GM19438 (cell line): ENCODE results near the gene CBX8.

ENCODE experiments used
- ATAC-seq: cut with Tn5 transposase; IDR thresholded peaks from one replicate; pipeline ENCODE4 v1.9.1; 2021; ENCODE audit warnings: low read depth; ENCODE audit not compliant: unreplicated experiment

CBX8 gene

DNA sequence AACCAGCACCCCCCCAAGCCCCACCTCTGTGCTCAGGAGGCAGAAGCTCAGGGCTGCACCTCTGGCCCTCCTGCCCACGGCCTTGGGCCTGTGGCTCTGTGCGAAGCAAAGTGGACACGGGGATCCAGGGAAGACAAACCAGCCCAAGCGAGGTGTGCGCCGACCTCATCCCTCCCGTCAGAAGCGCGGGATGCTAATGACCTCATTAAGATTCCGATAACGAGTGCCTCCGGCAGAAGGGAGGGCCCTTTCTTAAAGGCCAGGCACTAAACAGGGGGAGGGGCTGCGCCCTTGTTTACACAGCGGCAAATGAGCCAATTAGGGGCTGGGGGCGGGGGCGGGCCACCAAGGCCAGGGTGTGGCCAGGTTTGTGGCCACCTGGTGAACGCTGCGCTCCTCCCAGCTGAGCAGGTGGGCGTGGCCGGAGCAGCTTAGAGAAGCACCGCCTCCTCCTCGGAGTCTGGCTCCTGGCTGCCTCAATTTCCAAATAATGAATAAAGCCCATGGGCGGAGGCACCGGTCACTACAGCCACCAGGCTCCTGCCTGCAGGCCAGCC, 39.2 kb upstream of the CBX8 start:
- ATAC-seq, result no peak

GRCh38 chr17:79835470-79835899, 38.6 kb upstream of the CBX8 start:
- ATAC-seq, result no peak

DNA sequence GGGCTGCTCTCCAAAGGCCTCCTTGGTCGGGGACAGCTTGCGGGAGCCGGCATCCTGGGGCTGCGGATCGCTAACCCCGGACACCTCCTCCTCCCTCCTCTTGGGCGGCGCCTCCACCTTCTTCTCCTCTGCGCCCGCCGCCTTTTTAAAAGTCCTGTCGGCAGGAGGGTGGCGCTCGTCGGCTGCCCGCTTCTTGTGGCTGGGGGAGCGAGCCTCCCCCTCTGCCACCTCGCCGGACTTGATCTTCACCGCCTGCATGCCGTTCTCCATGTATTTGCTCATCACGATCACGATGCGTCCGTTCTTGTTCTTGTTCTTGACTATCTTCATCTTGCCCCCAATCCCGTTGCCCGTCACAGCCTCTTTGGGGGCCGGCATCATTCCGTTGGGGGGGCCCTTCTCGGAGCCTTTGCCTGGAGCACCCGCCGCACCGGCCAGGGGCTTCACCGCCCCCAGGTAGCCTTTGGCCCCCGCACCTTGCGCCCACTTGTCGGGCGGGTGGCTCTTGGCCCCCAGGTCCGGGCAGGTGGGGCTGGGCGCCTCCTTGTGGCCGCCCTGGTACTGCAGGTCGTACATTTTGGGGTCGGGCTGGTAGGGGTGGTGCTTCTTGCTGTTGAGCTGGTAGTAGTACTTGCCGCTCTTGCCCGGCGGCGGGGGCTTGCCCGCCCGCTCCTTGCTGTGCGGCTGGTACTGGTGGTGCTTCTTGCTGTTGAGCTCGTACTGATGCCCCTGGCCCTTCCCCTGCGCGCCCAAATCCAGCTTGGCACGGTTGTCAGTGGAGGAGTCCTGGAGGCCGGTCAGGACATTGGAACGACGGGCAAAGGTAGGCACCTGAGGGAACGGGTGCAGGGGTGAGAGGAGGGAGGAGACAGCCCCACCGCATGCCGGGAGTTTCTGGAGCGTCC, 37.9 kb upstream of the CBX8 start:
- ATAC-seq, result no peak

GRCh38 chr17:79833744-79834564, 37.1 kb upstream of the CBX8 start:
- ATAC-seq, result no peak

GRCh38 chr17:79833110-79833450, 36.2 kb upstream of the CBX8 start:
- ATAC-seq, result no peak

DNA sequence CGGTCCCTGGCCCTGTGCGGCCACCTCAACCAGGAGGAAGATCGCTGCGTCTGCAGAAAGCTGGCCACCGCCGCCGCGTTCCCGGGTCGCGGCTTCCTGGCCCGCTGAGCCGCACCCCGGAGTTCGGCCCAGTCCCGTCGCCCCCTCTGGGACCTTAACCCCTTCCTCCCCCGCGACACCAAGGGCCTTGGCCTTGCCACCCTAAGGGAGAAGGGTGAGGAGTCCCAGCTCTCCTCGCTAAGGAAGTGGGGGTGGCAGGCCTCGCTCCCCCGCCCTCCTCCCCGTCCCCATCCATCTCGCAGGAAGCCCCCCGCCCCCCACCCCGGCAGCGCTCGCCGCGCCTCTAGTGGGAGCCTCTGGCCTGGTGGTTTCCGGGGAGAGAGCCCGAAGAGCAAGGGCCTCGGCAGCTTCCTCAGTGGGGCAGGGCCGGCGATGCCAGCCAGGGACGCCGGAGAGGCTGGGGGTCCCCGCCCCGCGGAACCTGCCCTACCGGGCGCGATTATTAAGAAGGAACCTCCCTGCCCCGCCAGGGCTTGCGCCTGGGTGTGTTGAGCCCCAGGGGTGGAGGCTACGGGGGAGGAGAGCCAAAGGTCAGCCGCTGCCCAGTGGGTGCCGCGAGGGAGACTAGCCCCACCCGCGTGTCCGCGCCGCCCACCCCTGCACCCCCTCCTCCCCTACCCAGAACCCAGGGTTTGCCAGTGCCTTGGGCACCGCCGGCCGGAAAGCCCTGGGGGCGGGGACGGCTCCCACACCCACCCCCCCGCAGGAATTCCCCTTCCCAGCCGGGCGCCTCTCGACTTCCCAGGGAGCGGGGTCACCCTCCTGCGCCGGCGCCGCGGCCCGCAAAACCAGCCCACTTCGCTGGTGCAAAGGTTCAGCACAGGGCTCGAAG, 35.6 kb upstream of the CBX8 start:
- ATAC-seq, result no peak

DNA sequence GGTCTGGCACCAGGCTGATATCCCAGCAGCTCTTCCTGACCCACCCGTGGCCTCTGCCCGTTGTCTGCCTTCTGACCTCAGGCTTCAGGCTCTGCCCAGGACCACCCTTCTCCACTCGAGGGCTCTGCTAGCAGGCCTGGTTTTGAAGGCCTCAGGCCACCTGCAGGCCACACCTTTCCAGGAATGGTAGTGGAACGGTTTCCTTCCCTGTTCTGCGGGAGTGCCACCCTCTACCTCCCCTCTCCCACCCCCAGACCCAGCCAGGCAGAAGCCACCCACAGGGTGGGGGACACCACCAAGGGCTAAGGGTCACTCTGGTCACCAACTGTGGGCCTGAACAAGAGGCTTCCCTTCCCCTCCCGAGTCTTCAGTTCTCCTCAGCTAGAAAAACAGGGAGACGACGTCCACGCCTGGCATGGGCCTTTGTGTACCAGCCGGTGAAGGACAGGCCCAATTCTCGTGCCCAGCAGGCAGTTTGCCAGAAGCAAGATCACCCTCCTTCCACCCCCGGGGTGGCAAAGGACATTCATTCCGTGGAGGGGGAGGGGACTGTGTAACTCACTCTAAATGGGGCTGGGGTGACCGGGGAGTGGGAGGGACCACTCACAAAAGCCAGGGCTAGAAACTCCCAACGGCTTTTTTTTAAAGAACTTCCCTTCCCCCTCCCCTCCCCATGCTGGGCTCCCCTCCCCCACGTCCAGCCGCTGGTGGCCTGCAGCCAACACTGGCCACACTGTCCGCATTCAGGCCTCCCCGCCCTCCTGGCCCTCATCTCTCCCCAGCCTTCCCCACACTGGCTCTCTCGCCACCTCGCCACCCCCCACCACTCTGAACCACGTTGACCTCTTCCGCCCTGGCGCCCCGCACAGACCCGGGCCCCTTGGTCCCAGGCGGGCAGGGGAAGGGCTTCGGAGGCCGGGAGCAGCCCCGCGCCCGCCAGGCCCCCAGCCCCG, 34.7 kb upstream of the CBX8 start:
- no peak for ATAC-seq

GRCh38 chr17:79830763-79831264, 33.9 kb upstream of the CBX8 start:
- no peak for ATAC-seq

DNA sequence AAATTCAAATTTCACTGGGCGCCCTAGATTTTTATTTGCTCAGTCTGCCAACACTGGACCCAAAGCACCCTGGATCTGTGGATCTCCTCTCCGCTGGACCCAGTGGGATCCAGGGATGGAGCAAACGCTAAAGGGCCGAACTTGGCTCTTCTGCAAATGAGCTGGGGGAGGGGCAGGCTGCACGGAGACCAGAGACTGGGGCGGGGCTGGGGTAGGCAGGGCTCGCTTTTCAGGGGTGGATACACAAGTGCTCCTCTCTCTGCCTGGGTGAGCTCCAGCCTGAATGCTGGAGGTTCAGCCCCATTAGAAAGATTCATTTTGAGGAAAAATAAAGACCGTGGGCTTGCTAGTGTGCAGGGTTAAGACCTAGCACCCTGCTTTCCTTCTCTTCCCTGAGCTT, 33.4 kb upstream of the CBX8 start:
- ATAC-seq, result no peak

- ATAC-seq, result no peak
These were observed 32.6 kb upstream of the CBX8 start for GRCh38 chr17:79829457-79829856.

- no peak for ATAC-seq
These were observed 32.1 kb upstream of the CBX8 start for GRCh38 chr17:79829004-79829403.

GRCh38 chr17:79826841-79827578, 30.1 kb upstream of the CBX8 start:
- no peak for ATAC-seq

DNA sequence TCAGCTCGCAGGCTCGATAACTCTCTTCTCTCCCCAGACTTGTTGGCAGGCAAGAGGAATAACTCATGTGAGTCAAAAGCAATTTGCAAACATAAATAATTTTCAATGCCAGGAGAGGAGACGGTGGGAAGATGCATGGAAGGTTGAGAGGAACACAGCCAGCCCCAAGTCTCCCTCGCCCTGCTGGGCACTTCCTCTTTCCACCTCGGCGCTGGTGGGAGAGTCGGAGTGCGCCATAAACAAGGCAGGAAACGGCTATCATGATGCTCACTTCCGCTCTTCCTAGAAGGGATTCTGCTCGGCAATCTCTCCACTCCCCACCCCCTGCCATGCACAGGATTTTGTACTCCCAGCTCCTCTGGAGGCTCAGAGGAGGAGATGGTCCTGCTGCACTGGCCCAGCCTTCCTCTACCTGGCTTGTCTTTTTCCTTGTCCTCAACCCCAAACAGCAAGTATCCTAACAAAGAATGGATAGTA, 29.4 kb upstream of the CBX8 start:
- ATAC-seq, result no peak

- no peak for ATAC-seq
These were observed 28.7 kb upstream of the CBX8 start for GRCh38 chr17:79825580-79825921.

GRCh38 chr17:79824893-79825579, 28.2 kb upstream of the CBX8 start:
- ATAC-seq, result no peak

- no peak for ATAC-seq
These were observed 27.4 kb upstream of the CBX8 start for GRCh38 chr17:79824234-79824633.

GRCh38 chr17:79822583-79823124, 25.8 kb upstream of the CBX8 start:
- ATAC-seq, result no peak
